Lower leg skin (tissue), 3 donors: Measurements from ENCODE around the gene MFSD6L.

Experiments used
- POLR2A ChIP-seq, 2 donors: fragments of 450-650 bp; IDR thresholded peaks; one replicate each; pipeline ENCODE4 v1.6.1; 2016 to 2017; ENCODE audit warnings: antibody characterized with exemption in 2 of 2, mild to moderate bottlenecking in 1 of 2, moderate library complexity in 1 of 2
- TF ChIP-seq, protein P1 (sequence below), 3 donors: fragments of 450-650 bp; IDR thresholded peaks; one replicate each; pipeline ENCODE4 v1.5.1; 2016; ENCODE audit warnings: antibody characterized with exemption in 3 of 3, mild to moderate bottlenecking in 3 of 3, moderate library complexity in 2 of 3

DNA sequence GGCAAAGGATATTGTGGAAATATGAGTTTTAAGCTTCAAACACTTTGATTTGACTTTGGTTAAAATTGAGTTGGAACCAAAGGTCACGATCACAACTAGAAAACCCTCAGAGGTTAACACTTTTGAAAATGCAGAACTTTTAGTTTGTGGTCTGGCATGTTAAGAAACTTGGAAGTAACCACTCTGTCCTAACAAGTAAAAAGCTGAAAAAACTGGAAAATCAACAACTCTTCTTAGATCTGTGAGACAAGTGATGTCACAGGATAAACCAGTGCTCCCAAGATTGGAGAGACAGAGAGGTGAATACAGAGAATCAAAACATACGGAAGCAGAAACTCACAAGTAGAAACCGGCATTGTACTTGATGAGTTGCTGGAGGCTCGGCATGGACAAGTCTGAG is 17.4 kb downstream of the MFSD6L start:
- TF ChIP-seq, protein P1, sequence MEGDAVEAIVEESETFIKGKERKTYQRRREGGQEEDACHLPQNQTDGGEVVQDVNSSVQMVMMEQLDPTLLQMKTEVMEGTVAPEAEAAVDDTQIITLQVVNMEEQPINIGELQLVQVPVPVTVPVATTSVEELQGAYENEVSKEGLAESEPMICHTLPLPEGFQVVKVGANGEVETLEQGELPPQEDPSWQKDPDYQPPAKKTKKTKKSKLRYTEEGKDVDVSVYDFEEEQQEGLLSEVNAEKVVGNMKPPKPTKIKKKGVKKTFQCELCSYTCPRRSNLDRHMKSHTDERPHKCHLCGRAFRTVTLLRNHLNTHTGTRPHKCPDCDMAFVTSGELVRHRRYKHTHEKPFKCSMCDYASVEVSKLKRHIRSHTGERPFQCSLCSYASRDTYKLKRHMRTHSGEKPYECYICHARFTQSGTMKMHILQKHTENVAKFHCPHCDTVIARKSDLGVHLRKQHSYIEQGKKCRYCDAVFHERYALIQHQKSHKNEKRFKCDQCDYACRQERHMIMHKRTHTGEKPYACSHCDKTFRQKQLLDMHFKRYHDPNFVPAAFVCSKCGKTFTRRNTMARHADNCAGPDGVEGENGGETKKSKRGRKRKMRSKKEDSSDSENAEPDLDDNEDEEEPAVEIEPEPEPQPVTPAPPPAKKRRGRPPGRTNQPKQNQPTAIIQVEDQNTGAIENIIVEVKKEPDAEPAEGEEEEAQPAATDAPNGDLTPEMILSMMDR (IDR thresholded peaks at IDR 0.05), result no peak
- no peak for TF ChIP-seq POLR2A (IDR thresholded peaks at IDR 0.05)
